NCI-H2107 treated with DMSO at 0.1 percent for 48 hours (cell line): ENCODE results near the gene HOXC4.
"Not testable (repeated sequence)": the region's sequence is repeated elsewhere in the genome, so short reads cannot be mapped to it uniquely, and the experiment has no call there.

Experiments used
- DNase-seq: peaks from one replicate; lab custom pipeline; 2025; ENCODE audit not compliant: unreplicated experiment; lab: John Stamatoyannopoulos, UW

Gene HOXC4

DNA sequence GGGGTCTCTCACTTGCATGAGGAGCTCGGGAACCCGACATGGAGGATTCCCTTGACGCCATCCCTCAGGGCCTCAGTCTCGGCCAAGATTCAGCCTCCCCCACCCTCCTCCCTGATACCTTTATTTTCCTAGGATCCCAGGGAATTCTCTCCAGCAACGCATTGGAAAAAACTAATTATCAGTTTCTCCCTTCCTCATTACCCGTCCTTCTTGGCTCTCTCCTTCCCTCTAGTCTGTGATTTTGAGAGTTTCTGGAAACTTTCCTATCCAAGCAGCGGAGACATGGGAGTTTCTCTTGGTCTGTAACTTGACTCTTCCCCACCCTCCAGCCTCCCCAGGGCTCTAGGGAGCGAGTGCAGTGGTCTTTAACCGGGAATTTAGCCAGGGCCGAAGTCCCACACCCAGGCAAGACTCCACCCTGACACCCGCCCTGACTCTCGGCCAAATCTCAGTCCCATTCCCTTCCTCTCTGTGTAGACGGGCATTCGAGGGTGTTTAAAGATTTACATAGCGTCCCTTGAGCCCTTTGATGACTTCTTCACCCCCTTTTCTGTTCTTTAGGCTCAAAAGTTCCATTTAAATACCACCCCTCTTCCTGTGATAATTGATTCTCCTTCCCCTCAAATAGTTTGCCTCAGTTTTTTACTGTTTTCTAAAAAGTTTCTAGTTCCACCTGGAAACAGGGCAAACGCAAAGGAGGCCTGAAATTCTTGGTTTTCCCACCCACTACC is 14.1 kb upstream of the HOXC4 start:
- no peak for DNase-seq

GRCh38 chr12:54040148-54040494 is 13.5 kb upstream of the HOXC4 start:
- no peak for DNase-seq

- DNase-seq, result no peak
Observed at GRCh38 chr12:54040648-54041047, 13.0 kb upstream of the HOXC4 start.

GRCh38 chr12:54041097-54041690 is 12.4 kb upstream of the HOXC4 start:
- DNase-seq, result no peak

DNA sequence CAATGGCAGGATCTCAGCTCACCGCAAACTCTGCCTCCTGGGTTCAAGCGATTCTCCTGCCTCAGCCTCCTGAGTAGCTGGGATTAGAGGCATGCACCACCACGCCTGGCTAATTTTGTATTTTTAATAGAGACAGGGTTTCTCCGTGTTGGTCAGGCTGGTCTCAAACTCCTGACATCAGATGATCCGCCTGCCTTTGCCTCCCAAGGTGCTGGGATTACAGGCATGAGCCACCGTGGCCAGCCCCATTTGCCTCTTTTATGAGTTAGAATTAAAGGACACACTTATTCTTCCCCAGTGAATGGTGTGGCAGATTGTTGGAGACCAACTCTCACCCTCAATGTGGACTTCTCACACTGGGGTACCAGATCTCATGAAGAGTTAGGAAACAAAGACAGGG is 11.6 kb upstream of the HOXC4 start:
- DNase-seq, result not testable (repeated sequence)

GRCh38 chr12:54042970-54043853 is 10.4 kb upstream of the HOXC4 start:
- no peak for DNase-seq

- no peak for DNase-seq
Observed at GRCh38 chr12:54044425-54045103, 9.1 kb upstream of the HOXC4 start.

DNA sequence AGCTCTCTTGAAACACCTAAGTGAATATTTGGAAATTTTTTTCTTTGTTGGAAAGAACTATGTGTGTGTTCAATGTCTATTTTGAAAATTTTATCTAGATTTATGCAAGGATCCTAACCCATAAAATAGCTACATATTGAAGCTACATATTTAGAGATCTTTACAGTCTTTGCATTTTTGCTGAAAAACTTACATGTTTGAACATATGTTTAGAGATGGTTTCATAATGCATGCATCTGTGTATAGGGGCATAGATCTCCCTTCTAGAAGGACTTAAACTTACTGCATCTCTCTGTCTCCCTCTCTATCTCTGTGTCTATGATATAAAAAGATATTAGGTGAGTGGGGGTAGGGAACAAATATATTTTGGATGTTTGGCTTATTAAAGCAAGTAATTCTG is 8.2 kb upstream of the HOXC4 start:
- no peak for DNase-seq

DNA sequence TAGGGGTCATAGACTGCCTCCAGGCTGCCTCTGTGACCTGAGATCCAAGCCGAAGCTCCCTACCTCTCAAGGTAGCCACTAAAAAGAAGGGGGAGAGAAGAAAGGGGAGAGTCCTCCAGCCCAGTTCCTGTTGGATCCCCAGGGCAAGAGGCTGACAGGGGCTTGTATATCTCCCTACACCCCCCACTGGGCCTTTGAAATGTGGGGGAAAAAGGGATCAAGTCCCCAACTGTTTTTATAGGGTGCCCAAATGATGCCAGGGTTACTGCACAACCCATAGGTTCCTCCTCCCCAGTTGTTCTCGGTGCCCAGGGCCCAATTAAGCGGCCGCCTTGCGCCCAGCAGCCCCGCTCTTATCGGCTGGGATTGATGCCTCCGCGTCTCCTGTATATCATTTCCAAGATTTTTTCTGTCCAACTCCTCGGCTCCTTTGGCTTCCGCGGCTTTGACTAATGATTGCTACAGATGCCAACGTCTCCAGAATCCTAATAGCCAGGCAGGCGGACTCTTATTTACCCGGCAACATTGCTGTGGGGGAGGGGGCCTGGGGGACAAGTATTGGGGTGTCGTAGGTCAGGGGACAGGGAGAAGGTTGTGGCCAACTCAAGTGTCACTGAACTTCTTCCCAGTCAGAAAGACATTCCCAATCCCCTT is 7.6 kb upstream of the HOXC4 start:
- no peak for DNase-seq

DNA sequence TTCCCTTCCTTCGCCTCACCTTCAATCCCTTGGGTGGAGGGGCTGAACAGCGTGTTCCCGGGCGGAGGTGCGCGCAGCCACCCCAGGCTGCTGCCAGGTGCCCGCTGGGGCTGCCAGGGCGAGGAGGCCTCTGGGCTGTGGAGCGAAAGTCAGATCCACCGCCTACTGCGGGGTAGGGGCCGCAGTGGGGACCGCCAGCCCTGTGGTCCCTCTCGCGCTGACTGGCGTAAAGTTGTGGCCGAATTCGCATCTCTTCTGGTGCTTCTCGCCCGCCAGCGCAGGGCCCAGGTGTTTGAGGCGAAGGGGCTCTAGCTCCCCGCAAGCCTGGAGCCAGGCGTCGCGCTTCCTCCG is 6.9 kb upstream of the HOXC4 start:
- no peak for DNase-seq

- DNase-seq, result no peak
Observed at GRCh38 chr12:54047160-54047963, 6.3 kb upstream of the HOXC4 start.

- DNase-seq, result no peak
Observed at GRCh38 chr12:54047964-54048303, 5.7 kb upstream of the HOXC4 start.

- no peak for DNase-seq
Observed at GRCh38 chr12:54048406-54049093, 5.1 kb upstream of the HOXC4 start.

DNA sequence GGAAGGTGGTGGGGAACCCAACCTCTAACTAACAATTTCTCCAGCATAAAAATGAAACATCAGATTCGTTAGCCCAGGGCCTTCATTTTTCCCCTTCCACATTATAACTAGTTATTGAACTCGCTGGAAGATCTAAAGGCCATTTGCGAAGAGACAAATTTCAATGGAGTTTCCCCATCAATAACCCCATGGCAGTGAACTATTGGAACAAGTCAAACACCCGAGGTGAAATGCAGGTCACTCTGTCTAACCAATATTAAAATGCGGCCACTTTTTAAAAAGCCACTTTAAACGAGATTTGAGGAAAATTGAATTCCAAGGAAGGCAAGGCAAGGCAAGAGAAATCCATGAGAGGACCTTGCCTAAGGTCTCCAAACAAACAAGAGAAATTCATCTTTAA is 4.5 kb upstream of the HOXC4 start:
- DNase-seq, result no peak

- no peak for DNase-seq
Observed at GRCh38 chr12:54050482-54050810, 3.2 kb upstream of the HOXC4 start.

DNA sequence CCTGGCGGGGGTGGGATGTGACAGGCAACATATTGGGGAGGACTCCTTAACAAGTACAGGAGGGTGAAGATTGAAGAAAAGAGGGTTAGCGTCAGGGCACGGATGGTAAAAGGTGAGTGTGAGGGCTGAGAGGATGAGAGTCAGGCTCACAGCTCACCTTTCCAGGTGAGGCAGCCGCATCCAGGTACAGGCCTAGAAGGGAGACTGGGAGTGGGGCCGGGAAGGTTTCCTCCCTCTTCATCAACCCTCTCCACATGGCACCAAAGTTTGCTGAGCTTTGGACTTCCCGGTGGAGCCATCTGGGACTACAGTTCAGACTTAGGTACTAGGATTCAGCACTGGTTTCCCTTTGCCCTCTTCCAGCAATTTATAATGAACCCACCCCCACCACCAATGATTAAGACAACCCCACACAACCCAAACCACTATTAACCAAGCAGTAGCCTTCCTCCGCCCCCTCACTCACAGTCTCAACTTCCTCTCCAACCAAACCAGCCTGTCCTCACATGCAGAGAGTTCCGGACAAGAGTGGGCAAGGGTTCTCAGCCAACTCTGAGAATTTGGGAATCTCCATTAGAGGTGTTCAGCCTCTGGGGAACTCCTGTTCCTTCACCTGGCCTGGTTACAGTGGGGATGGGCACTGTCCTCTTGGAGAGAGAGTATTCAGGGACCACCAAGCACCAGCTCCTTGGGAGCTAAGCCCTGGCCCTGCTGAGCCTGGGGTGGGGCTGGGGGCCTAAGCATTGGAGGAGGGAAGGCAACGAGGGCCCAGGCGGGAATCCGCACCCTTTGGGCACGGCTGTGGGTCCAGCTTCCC is 2.4 kb upstream of the HOXC4 start:
- no peak for DNase-seq

DNA sequence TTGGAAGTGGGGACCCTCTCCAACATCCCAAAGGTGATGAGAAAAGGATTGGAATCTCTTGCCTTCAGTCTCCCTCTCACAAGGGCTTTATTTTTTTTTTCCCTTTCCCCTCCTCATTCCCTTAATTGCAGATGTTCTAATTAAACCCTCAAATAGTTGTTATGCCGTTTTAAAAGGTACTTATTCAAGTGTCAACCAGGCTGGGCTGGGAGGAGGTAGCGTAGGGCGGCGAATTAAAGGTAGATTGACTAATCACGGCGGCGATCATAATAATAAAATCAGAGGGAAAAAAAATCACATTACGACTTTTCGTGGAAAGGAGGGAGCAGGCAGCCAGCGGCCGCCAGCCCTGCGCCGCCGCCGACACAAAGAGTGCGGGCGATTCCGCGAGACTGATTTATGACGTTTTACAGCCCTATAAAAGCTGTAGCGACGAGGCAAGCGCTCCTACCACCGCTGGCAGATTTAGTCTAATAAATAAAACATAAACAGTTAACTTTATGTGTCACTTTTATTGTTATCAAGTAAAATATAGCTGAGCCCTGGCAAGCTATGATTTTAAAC is 1.7 kb upstream of the HOXC4 start:
- no peak for DNase-seq

GRCh38 chr12:54052438-54053002 is 1.1 kb upstream of the HOXC4 start:
- no peak for DNase-seq
